ENCODE measurements around the gene NFATC3. TPM values are rescaled to one million over a fixed set of nuclear protein-coding genes. Genes with fewer than 3 reads are reported as not detected.
"Not testable (repeated sequence)": the region's sequence is repeated elsewhere in the genome, so short reads cannot be mapped to it uniquely, and the experiment has no call there.

The NFATC3 gene
- total RNA-seq, 2 donors from 2014 or later, result 27.4 to 30.1 TPM

DNA sequence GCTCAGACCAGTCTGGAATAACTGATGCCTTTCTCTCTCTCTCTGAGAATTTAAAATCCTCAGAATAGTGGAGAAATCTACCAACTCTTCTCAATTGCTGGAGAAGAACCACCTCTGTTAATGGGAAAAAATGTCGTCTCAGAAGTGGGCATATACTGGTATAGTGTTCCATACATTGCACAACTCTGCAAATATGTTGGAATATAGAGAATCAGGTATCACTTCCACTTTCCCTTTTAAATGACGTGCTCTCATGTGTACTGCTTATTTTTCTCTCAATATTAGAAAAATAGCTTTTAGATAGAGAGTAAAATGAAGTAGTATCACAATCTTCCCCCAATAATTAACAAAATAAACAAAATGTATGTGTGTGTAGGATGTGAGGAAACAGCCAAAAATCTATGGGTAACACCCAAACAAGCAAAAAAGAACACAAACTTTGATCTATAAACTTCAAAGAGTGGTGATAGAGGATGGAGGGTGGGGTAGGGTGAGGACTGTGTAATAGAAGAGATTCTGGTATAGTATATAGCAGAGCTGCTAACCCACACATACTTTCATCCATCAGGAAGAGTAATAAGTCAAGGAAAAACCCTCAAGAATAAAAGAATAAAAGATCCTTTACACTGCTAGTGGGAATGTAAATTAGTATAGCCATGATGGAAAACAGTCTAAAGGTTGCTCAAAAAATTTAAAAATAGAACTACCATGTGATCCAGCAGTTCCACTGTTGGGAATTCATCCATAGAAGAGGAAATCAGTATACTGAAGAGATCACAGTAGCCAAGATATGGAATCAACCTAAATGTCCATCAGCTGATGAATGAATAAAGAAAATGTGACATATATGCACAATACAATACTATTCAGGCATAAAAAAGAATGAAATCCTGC lies 46.9 kb downstream of the NFATC3 start:
- Histone ChIP-seq H3K4me3 (ENCODE audit: low read length) (no peak overlapping the region), H3K27me3 (ENCODE audit: control insufficient read depth, insufficient read depth, low read length, poor library complexity, severe bottlenecking) (no peaks in the 10 kb centered on the region), H3K27ac (ENCODE audit: low read depth, low read length) (no peak overlapping the region), H3K4me1 (ENCODE audit: control insufficient read depth, insufficient read depth, low read length) (no peaks in the 10 kb centered on the region), H3K9me3 (ENCODE audit: control insufficient read depth, low read length) (no peaks in the 10 kb centered on the region), H3K9ac (ENCODE audit: extremely low read depth, low read length, poor library complexity, severe bottlenecking) (no peak overlapping the region), H3K36me3 (ENCODE audit: control insufficient read depth, insufficient read depth, low read length) (peaks cover 4% of the 10 kb centered on the region)
- Mint-ChIP-seq H3K27me3 (ENCODE audit: insufficient read depth) (no peaks in the 10 kb centered on the region), H3K4me1 (no peaks in the 10 kb centered on the region), H3K9me3 (no peaks in the 10 kb centered on the region), H3K27ac (no peak overlapping the region), H3K36me3 (ENCODE audit: low read depth) (peaks cover 2% of the 10 kb centered on the region), H3K4me3 (no peak overlapping the region)
- DNase-seq, result no peak
- TF ChIP-seq, protein P1, sequence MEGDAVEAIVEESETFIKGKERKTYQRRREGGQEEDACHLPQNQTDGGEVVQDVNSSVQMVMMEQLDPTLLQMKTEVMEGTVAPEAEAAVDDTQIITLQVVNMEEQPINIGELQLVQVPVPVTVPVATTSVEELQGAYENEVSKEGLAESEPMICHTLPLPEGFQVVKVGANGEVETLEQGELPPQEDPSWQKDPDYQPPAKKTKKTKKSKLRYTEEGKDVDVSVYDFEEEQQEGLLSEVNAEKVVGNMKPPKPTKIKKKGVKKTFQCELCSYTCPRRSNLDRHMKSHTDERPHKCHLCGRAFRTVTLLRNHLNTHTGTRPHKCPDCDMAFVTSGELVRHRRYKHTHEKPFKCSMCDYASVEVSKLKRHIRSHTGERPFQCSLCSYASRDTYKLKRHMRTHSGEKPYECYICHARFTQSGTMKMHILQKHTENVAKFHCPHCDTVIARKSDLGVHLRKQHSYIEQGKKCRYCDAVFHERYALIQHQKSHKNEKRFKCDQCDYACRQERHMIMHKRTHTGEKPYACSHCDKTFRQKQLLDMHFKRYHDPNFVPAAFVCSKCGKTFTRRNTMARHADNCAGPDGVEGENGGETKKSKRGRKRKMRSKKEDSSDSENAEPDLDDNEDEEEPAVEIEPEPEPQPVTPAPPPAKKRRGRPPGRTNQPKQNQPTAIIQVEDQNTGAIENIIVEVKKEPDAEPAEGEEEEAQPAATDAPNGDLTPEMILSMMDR (conservative IDR thresholded peaks at IDR 0.05), result no peak
- WGBS, 2 experiments (ENCODE audit: insufficient coverage in 1 of 2, insufficient read length in 1 of 2), result 100% methylated on average over 1 of the region's 2 CpGs; no CpG with 5 or more reads in 1 of the 2 experiments

DNA sequence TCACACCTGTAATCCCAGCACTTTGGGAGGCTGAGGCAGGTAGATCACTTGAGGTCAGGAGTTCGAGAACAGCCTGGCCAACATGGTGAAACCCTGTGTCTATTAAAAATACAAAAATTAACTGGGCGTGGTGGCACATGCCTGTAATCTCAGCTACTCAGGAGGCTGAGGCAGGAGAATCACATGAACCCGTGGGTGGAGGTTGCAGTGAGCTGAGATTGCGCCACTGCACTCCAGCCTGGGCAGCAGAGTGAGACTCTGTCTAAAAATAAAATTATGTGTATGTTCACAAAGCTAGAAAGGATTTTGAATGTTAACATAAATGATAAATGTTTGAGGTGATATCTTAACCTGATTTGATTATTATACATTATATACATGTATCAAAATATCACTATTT lies 47.8 kb downstream of the NFATC3 start:
- H3K27ac Mint-ChIP-seq; H3K27me3 ChIP-seq (ENCODE audit: control insufficient read depth, insufficient read depth, low read length, poor library complexity, severe bottlenecking); H3K4me1 ChIP-seq (ENCODE audit: control insufficient read depth, insufficient read depth, low read length); H3K9ac ChIP-seq (ENCODE audit: extremely low read depth, low read length, poor library complexity, severe bottlenecking); DNase-seq; H3K27me3 Mint-ChIP-seq (ENCODE audit: insufficient read depth); H3K36me3 Mint-ChIP-seq (ENCODE audit: low read depth); H3K4me1 Mint-ChIP-seq; H3K9me3 ChIP-seq (ENCODE audit: control insufficient read depth, low read length); H3K4me3 Mint-ChIP-seq; H3K4me3 ChIP-seq (ENCODE audit: low read length); H3K36me3 ChIP-seq (ENCODE audit: control insufficient read depth, insufficient read depth, low read length); H3K9me3 Mint-ChIP-seq; H3K27ac ChIP-seq (ENCODE audit: low read depth, low read length): not testable (repeated sequence)
- 92 to 100% methylated on average over 4 of the region's 4 CpGs for WGBS, 2 experiments (ENCODE audit: insufficient coverage in 1 of 2, insufficient read length in 1 of 2)

- Histone ChIP-seq H3K27me3 (ENCODE audit: control insufficient read depth, insufficient read depth, low read length, poor library complexity, severe bottlenecking) (no peaks in the 10 kb centered on the region), H3K9me3 (ENCODE audit: control insufficient read depth, low read length) (no peaks in the 10 kb centered on the region), H3K4me1 (ENCODE audit: control insufficient read depth, insufficient read depth, low read length) (no peaks in the 10 kb centered on the region), H3K36me3 (ENCODE audit: control insufficient read depth, insufficient read depth, low read length) (peaks cover 8% of the 10 kb centered on the region), H3K9ac (ENCODE audit: extremely low read depth, low read length, poor library complexity, severe bottlenecking) (no peak overlapping the region), H3K27ac (ENCODE audit: low read depth, low read length) (no peak overlapping the region), H3K4me3 (ENCODE audit: low read length) (no peak overlapping the region)
- H3K27ac Mint-ChIP-seq, result no peak overlapping the region
- TF ChIP-seq, protein P1 (conservative IDR thresholded peaks at IDR 0.05), result no peak
- WGBS, 2 experiments (ENCODE audit: insufficient coverage in 1 of 2, insufficient read length in 1 of 2), result 100% methylated on average over 1 of the region's 1 CpG; no CpG with 5 or more reads in 1 of the 2 experiments
- no peak for DNase-seq
- H3K4me3 Mint-ChIP-seq, result no peak overlapping the region
- H3K9me3 Mint-ChIP-seq, result no peaks in the 10 kb centered on the region
- peaks cover 5% of the 10 kb centered on the region for H3K36me3 Mint-ChIP-seq (ENCODE audit: low read depth)
- H3K4me1 Mint-ChIP-seq, result no peaks in the 10 kb centered on the region
- H3K27me3 Mint-ChIP-seq (ENCODE audit: insufficient read depth), result no peaks in the 10 kb centered on the region
Measured at GRCh38 chr16:68134644-68135043, 49.5 kb downstream of the NFATC3 start.
